Fibroblast of lung (primary cell): ENCODE results near the gene ZCCHC7.

Experiments used
- CTCF ChIP-seq, 2 donors: IDR thresholded peaks in 1 of 2; conservative IDR thresholded peaks in 1 of 2; 1 replicate in 1 of 2; 2 replicates in 1 of 2; pipeline ENCODE4 v1.5.1; 2011 to 2012; ENCODE audit warnings: low read length in 2 of 2, control low read depth in 1 of 2, inconsistent platforms in 1 of 2, low read depth in 1 of 2, mild to moderate bottlenecking in 1 of 2
- EZH2 ChIP-seq: IDR thresholded peaks from 2 replicates; pipeline ENCODE4 v1.5.1; 2012; ENCODE audit warnings: low read length, control low read depth, mild to moderate bottlenecking; ENCODE audit errors: missing control alignments

DNA sequence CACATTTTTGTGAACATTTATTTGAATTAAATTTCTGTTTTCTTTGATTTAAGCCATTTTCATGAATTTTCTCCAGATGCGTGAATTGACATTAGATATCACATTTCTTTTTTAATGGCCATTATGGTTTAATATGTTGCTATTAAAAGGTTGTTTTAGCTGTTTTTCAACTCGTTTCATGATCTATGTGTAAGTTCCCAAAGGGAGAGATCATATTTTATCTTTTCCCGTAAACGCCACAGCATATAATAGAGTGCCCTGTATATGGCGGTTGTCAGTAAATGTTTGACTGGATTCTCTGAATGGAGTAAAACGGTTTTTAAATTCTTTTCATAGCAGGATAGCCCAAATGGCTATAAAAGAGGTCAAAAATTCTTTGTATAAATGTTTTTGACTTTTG, 35.8 kb downstream of the ZCCHC7 start:
- no peak for TF ChIP-seq CTCF (conservative IDR thresholded peaks at IDR 0.05 in 1 of 2, IDR thresholded peaks at IDR 0.05 in 1 of 2; ENCODE audit: low read depth in 1 of 2, low read length in 2 of 2)
- TF ChIP-seq EZH2 = no peak
